SK-N-SH treated with all-trans-retinoic acid at 6 μM for 48 hours (cell line): ENCODE results near the gene FAM234B.

ENCODE experiments used
- BACH2 ChIP-seq: fragments of 250-450 bp; sonication (Bioruptor Pico); IDR thresholded peaks from 2 replicates; pipeline ENCODE4 v1.9.0; 2021; ENCODE audit warnings: mild to moderate bottlenecking, borderline replicate concordance
- CSDC2 ChIP-seq: fragments of 250-450 bp; sonication (Bioruptor Pico); IDR thresholded peaks from 2 replicates; pipeline ENCODE4 v1.5.0; 2020; ENCODE audit warnings: mild to moderate bottlenecking, moderate library complexity
- GLIS3 ChIP-seq: fragments of 250-450 bp; sonication (Bioruptor Pico); IDR thresholded peaks from 2 replicates; pipeline ENCODE4 v1.5.0; 2020; ENCODE audit warnings: mild to moderate bottlenecking, moderate library complexity
- POU6F1 ChIP-seq: fragments of 250-450 bp; sonication (Bioruptor Pico); IDR thresholded peaks from 2 replicates; pipeline ENCODE4 v1.8.0; 2021; ENCODE audit warnings: low read depth, mild to moderate bottlenecking, moderate library complexity, borderline replicate concordance
- PPARA ChIP-seq: fragments of 250-450 bp; sonication (Bioruptor Pico); IDR thresholded peaks from 2 replicates; pipeline ENCODE4 v1.5.0; 2020; ENCODE audit warnings: mild to moderate bottlenecking, borderline replicate concordance
- RARB ChIP-seq: fragments of 250-450 bp; sonication (Bioruptor Pico); IDR thresholded peaks from 2 replicates; pipeline ENCODE4 v1.8.0; 2021; ENCODE audit warnings: mild to moderate bottlenecking, moderate library complexity
- SNAI2 ChIP-seq: fragments of 250-450 bp; sonication (Bioruptor Pico); IDR thresholded peaks from 2 replicates; pipeline ENCODE4 v1.5.0; 2020; ENCODE audit warnings: mild to moderate bottlenecking, moderate library complexity
- ZC3H10 ChIP-seq: fragments of 250-450 bp; sonication (Bioruptor Pico); IDR thresholded peaks from 2 replicates; pipeline ENCODE4 v1.5.1; 2021; ENCODE audit warnings: mild to moderate bottlenecking, moderate library complexity
- ZFP3 ChIP-seq: fragments of 250-450 bp; sonication (Bioruptor Pico); IDR thresholded peaks from 2 replicates; pipeline ENCODE4 v1.5.0; 2020; ENCODE audit warnings: mild to moderate bottlenecking, moderate library complexity
- ZFP30 ChIP-seq: fragments of 450-650 bp; formaldehyde crosslinking; IDR thresholded peaks from 2 replicates; pipeline ENCODE4 v1.5.0; 2022; ENCODE audit warnings: mild to moderate bottlenecking, moderate library complexity
- ZNF565 ChIP-seq: fragments of 450-650 bp; formaldehyde crosslinking; conservative IDR thresholded peaks from 2 replicates; pipeline ENCODE4 v1.5.0; 2020; ENCODE audit warnings: low read depth, mild to moderate bottlenecking, moderate library complexity
- ZNF70 ChIP-seq: fragments of 450-650 bp; formaldehyde crosslinking; IDR thresholded peaks from 2 replicates; pipeline ENCODE4 v1.5.0; 2020; ENCODE audit warnings: mild to moderate bottlenecking, moderate library complexity
- TF ChIP-seq, protein P1 (sequence below): fragments of 250-450 bp; sonication (Bioruptor Pico); IDR thresholded peaks from 2 replicates; pipeline ENCODE4 v1.5.1; 2021; ENCODE audit warnings: mild to moderate bottlenecking, moderate library complexity

DNA sequence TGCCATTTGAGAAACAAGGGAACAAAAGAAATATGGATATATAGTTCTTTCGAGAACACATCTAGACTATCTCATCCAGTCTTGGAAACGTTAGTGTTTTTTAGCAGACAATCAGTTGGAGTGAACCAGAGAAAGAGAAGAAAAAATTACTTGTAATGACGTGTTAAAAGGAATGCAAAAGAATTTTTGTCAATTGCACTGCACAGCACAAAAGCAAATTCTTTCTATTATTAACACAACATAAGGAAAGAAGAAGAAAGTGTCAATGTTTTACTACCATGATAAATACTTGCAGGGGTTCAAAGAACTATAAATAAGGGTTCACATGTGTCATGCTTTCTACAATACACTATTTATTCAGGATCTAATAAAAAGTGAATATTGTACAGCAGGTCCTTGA lies 86.8 kb downstream of the FAM234B start:
- TF ChIP-seq GLIS3 (no peak), ZFP30 (no peak), ZNF565 (no peak), ZC3H10 (CRISPR knock-in tag) (no peak), BACH2 (no peak), RARB (CRISPR knock-in tag) (no peak), POU6F1 (CRISPR knock-in tag) (no peak), ZFP3 (CRISPR knock-in tag) (no peak), SNAI2 (CRISPR knock-in tag) (no peak), CSDC2 (CRISPR knock-in tag) (no peak), ZNF70 (no peak), PPARA (CRISPR knock-in tag) (no peak)
- TF ChIP-seq, protein P1, sequence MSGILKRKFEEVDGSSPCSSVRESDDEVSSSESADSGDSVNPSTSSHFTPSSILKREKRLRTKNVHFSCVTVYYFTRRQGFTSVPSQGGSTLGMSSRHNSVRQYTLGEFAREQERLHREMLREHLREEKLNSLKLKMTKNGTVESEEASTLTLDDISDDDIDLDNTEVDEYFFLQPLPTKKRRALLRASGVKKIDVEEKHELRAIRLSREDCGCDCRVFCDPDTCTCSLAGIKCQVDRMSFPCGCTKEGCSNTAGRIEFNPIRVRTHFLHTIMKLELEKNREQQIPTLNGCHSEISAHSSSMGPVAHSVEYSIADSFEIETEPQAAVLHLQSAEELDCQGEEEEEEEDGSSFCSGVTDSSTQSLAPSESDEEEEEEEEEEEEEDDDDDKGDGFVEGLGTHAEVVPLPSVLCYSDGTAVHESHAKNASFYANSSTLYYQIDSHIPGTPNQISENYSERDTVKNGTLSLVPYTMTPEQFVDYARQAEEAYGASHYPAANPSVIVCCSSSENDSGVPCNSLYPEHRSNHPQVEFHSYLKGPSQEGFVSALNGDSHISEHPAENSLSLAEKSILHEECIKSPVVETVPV (CRISPR knock-in tag), result no peak
